Measurements from ENCODE around the gene FABP1. TPM values are rescaled to one million over a fixed set of nuclear protein-coding genes. Genes with fewer than 3 reads are reported as not detected.

FABP1 gene
- total RNA-seq, 1 experiment from 2014 or later = not detected

GRCh38 chr2:88096708-88097107, 31.2 kb downstream of the FABP1 start:
- H3K27me3 ChIP-seq (replicated peaks; ENCODE audit: insufficient read depth, low read depth, low read length, poor library complexity) = no peaks in the 10 kb centered on the region
- H3K4me3 ChIP-seq (ENCODE audit: low read depth, low read length, poor library complexity, severe bottlenecking) = no peak overlapping the region
- H3K27ac ChIP-seq (ENCODE audit: low read depth, low read length, poor library complexity, severe bottlenecking) = no peak overlapping the region
- H3K4me1 ChIP-seq (ENCODE audit: insufficient read depth, low read length, poor library complexity, severe bottlenecking) = peaks cover 10% of the 10 kb centered on the region
- H3K9me3 ChIP-seq (ENCODE audit: low read depth, low read length, poor library complexity, severe bottlenecking) = no peaks in the 10 kb centered on the region
- no peak for TF ChIP-seq EZH2 (IDR thresholded peaks at IDR 0.05; ENCODE audit: borderline replicate concordance, low read depth, low read length, poor library complexity, severe bottlenecking)
- TF ChIP-seq CTCF (conservative IDR thresholded peaks at IDR 0.05; ENCODE audit: low read depth, low read length) = no peak
- ChIA-PET CTCF (no interaction called here), POLR2A (ENCODE audit: low non-redundant PET) (no interaction called here)
- intact Hi-C loops (cut with micrococcal nuclease; ENCODE audit: unreplicated experiment) = no loop called here
- BruUV-seq (replicated peaks) = no TSS peak
- DNase-seq (ENCODE audit: low spot score) = no peak
- no peaks in the 10 kb centered on the region for H3K36me3 ChIP-seq (ENCODE audit: insufficient read depth, low read length, poor library complexity, severe bottlenecking)

- no TSS peak for BruUV-seq (replicated peaks)
- H3K9me3 ChIP-seq (ENCODE audit: low read depth, low read length, poor library complexity, severe bottlenecking) = no peaks in the 10 kb centered on the region
- no peak overlapping the region for H3K27ac ChIP-seq (ENCODE audit: low read depth, low read length, poor library complexity, severe bottlenecking)
- ChIA-PET POLR2A (ENCODE audit: low non-redundant PET) (no interaction called here), CTCF (no interaction called here)
- peaks cover 1% of the 10 kb centered on the region for H3K4me1 ChIP-seq (ENCODE audit: insufficient read depth, low read length, poor library complexity, severe bottlenecking)
- DNase-seq (ENCODE audit: low spot score) = no peak
- H3K27me3 ChIP-seq (replicated peaks; ENCODE audit: insufficient read depth, low read depth, low read length, poor library complexity) = no peaks in the 10 kb centered on the region
- TF ChIP-seq CTCF (conservative IDR thresholded peaks at IDR 0.05; ENCODE audit: low read depth, low read length) (no peak), EZH2 (IDR thresholded peaks at IDR 0.05; ENCODE audit: borderline replicate concordance, low read depth, low read length, poor library complexity, severe bottlenecking) (no peak)
- intact Hi-C loops (cut with micrococcal nuclease; ENCODE audit: unreplicated experiment) = no loop called here
- no peak overlapping the region for H3K4me3 ChIP-seq (ENCODE audit: low read depth, low read length, poor library complexity, severe bottlenecking)
- H3K36me3 ChIP-seq (ENCODE audit: insufficient read depth, low read length, poor library complexity, severe bottlenecking) = no peaks in the 10 kb centered on the region
Observed at GRCh38 chr2:88095022-88095421, 32.8 kb downstream of the FABP1 start.

- Histone ChIP-seq H3K36me3 (ENCODE audit: insufficient read depth, low read length, poor library complexity, severe bottlenecking) (no peaks in the 10 kb centered on the region), H3K9me3 (ENCODE audit: low read depth, low read length, poor library complexity, severe bottlenecking) (no peaks in the 10 kb centered on the region), H3K27me3 (replicated peaks; ENCODE audit: insufficient read depth, low read depth, low read length, poor library complexity) (no peaks in the 10 kb centered on the region), H3K4me3 (ENCODE audit: low read depth, low read length, poor library complexity, severe bottlenecking) (no peak overlapping the region), H3K27ac (ENCODE audit: low read depth, low read length, poor library complexity, severe bottlenecking) (no peak overlapping the region), H3K4me1 (ENCODE audit: insufficient read depth, low read length, poor library complexity, severe bottlenecking) (no peaks in the 10 kb centered on the region)
- intact Hi-C loops (cut with micrococcal nuclease; ENCODE audit: unreplicated experiment) = no loop called here
- no peak for DNase-seq (ENCODE audit: low spot score)
- CTCF ChIA-PET = no interaction called here
- no TSS peak for BruUV-seq (replicated peaks)
- no peak for TF ChIP-seq CTCF (conservative IDR thresholded peaks at IDR 0.05; ENCODE audit: low read depth, low read length)
- TF ChIP-seq EZH2 (IDR thresholded peaks at IDR 0.05; ENCODE audit: borderline replicate concordance, low read depth, low read length, poor library complexity, severe bottlenecking) = no peak
- POLR2A ChIA-PET (ENCODE audit: low non-redundant PET) = no interaction called here
Observed at GRCh38 chr2:88092773-88093172, 35.1 kb downstream of the FABP1 start.
